RPMI7951 (cell line): ENCODE results near the gene TENM3. TPM values are rescaled to one million over a fixed set of nuclear protein-coding genes. Genes with fewer than 3 reads are reported as not detected.
A peak's percentile ranks its signal among the peaks of the same experiment; 100 is the strongest.

Experiments used
- DNase-seq: peaks from one replicate; pipeline ENCODE4 v3.0.0-alpha.2; 2012; ENCODE audit warnings: low read depth
- total RNA-seq: library from RNA; depleted of rRNA; stranded (reverse); fragments of >200 nt; shearing (Covaris generic); gene quantifications from 2 replicates; pipeline ENCODE4 v1.2.3, GENCODE V29; 2014

Gene TENM3
- total RNA-seq, 1 experiment from 2014 or later = 20.1 TPM

DNA sequence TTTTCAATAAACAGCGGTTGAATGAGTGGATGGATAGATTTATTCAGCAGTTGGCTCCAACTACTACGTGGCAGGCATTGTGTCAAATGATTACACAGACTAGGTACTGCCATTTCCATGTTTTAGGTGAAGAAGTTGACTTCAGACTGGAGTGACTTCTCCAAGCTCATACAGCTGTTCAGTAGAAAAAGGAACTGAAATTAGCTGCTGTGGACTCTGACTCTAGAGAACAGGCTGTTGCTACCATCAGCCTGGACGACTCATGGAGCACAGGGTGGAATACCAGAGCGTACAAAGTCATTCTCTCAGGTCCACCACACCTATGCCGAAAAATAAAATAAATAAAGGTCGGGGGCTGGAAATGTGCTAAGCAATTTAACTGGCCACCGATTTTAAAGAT, 45.3 kb downstream of the TENM3 start:
- no peak for DNase-seq

DNA sequence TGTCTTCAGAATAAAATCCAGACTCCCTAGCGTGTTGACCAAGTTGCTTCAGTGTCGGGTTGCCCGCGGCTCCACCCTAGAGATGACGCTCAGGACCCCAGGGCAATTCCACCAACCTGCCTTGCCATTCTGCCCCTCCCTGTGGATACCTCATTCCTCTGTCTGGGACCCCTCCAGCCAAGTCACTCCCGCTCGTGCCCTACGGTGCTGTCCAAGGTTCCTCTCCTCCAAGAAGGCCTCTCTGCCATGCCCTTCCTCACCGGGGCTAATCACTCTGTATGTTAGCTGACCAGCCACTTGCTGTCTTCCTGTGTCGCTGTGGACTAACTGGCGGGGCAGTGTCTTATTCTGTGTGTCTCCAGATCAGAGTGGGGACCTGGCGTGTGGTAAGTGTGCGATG, 46.6 kb downstream of the TENM3 start:
- no peak for DNase-seq

DNA sequence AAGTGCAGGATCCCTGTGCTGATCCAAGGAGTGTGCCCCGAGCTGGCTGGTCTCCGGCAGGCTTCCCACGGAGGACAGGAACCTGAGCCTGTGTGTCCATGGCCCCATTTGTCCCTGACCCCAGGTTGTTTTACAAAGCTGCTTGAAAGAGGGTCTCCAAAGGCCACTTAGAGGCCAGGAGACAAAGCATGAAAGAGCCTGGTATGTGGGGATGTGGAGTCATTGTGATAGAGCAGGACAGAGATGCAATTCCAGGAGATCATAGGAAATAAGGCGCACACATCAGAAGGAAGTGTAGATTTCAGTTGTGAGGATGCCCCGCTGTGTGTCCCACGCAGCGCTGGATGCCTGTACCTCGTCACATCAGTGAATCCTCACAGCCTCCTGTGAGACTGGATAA, 48.0 kb downstream of the TENM3 start:
- DNase-seq = no peak

DNA sequence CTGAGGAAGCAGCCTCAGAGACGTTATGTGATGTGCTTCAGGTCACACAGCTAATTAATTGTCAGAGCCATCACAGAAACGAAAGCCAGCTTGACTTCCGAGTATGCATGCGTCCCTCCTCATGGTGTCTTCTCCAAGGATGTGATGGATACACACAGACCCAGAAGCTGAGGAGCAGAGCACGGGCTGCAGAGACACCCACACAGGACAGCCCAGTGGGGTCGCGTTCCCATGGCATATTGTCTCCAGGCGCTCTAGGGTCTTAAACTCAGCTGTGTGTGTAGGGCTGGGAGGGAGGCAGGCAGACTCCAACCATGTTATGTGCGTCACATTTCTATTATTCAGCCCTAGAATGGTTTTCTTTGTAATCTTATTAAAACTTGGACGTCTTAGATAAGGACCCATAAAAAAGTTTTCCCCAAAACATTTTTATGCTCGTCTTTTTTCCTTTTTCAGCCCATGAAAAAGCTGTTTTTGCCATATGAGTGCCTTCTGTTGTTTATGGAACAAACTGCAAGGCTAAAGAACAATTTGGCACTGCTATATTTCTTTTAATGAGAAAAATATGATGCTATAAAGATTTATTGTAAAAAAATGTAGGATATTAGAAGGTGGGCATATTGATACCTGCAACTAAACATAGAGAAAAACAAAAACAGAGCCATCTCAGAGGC, 48.5 kb downstream of the TENM3 start:
- DNase-seq = no peak

DNA sequence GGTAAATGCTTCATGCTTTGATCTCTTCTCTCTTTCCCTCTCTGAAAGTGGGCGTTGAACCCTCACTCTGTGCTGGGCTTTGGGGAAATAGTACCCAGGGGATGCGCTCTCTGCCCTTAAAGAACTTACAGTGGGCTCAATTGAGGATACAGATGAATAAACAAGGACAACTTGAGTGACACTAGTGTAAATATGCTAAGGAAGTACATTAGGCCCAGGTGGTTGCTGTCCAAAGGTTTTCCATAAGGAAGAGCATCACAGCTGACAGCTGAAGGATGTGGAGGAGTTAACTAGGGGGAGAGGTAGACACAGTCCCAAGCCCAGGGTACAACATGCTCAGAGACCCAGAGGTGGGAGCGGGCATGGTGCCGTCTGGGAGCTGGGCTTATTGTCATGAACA, 49.4 kb downstream of the TENM3 start:
- no peak for DNase-seq

DNA sequence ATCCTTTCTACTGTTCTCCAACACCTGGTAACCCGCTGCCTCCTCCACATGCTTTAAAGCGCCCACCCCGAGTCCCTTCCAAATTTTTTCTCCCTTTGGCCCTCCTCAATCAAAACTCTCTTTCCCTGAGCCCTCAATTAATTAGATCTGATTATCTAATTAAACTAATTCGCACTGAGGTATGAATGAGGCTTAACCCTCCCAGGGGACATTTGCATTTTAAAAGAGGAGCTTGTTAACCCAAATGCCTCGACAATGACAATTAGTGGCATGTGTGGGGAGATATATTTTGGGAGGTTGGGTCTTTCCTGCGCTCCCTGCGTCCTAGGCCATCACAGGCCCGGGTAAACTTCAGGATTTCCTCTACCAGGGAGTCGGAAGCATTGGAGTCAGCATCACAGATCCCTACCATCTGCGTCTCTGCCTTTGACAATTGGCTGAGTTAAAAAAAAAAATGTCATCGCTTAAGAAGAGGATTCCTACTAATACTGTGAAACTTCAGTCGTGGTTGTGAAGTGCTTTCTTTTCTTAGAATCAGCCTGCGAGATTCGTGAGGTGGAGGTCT, 50.6 kb downstream of the TENM3 start:
- DNase-seq = no peak

DNA sequence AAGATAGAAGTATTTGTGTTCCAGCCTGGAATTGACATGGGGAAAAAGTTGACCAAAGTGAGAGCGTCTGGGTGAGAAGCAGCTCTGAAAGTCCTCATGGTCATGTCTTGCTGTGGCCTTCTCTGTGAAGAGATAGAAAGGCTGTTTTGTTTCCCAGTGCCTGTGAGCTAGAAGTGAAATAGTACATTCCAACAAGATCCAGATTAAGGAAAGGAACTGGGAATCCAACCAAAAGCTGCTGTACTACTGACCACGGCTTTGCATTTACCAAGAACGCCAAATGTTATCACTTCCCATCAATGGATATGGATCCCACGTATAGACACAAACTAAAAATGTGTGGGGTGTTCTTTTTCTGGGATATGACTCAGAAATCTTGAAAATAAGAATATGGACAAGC, 51.2 kb downstream of the TENM3 start:
- DNase-seq = peak; percentile 19

DNA sequence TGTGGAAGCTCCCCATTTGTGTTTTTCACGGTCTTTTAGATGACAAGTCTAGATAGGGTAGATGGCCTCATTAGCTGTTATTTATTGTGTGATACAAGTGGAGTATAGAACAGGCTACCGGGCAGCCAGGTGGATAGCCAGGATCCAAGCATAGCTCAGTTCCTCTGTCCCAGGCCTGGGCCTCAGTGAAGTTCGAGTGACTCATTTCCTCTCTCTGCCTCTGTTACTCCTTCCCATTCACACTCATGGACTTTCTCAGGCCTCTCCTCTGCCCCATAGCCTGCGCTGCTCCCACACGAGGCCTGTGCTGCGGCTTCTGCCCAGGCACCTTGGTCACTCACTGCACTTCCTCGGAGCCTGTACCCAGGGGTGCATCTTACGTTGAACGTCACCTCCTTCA, 54.5 kb downstream of the TENM3 start:
- DNase-seq = peak; percentile 77

DNA sequence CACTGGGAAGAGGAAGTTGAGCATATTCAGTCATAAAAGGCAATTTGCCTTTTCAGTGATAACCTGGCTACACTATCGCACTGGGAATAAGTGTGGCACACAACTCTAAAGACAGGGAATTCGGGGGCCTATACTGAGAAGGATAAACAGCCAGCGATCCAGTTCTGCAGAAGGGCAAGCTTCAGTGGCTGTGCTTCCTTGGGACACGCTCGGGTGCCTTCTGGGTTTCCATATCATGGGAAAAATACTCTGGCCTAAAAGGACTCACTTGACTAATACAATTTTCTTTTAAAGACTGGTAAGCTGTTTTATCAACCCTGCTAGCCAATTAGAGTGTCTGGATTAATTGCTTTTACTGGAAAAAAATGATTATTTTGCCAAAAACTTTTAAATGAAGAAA, 58.5 kb downstream of the TENM3 start:
- no peak for DNase-seq

DNA sequence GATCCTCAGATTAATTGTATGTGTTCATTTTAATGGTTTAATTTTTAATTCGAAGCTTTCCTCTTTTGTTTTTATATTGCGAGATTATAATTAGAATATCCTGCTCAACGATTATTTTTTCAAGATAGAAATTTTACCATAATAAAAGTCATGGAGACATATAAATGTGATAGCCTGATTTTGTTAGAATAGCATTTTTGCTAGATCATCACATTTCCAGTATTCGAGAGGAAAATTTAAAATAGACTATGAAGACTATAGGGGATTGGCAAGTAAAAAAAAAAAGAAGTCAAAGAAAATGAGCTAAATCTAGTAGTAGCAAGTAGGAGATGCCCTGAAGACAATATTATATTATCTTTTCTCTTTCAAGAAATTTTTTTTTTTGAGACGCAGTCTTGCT, 60.6 kb downstream of the TENM3 start:
- no peak for DNase-seq

DNA sequence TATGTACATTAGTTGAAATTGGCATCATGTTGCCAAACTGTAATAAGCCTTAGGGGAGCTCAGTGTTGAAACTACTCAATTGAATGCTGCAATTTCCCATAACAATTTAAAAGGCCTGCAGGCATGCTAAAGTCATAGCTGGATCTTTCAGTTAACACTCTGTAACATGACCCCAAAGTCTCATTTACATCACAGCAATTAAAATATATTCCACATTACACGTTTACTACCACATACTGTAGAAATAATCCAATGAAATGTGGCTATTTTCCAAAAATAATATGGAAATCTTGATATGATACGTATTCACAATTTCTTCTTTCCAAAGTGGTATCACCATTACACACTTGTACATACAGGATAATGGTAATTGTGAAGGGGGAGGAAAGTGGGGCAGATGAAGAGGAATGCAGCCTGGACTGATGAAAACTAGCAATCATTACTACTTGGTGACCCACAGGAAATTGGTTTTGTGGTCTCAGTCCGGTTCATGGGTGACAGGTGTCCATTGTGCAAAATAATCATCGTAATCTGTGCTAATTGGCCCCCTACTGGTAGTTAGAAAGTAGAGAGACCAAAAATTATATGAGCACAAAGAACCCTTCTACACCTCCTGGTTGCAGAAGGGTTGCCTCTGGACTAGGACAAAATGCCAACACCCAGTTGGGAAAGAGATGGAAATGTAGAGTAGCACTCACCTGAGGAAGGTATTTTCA, 63.7 kb downstream of the TENM3 start:
- DNase-seq = peak; percentile 44

DNA sequence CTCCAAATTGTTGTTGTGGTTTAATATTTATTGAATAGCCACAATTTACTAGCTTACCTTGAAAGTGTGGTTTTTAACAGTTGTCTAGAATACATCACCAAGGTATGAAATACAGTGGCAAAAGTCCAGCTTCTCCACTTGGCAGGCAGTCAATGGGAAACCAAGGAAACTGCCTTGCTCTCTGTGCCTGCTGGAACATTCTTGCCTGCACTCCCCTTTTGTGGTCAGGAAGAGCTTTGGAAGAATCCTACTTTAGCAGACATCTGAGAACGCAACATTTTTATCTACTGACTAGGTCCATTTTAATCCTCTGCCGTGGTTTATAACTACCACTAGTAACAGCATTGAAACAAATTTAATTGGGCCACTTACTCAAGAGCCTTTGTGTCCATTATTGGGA, 64.5 kb downstream of the TENM3 start:
- DNase-seq = peak; percentile 95

DNA sequence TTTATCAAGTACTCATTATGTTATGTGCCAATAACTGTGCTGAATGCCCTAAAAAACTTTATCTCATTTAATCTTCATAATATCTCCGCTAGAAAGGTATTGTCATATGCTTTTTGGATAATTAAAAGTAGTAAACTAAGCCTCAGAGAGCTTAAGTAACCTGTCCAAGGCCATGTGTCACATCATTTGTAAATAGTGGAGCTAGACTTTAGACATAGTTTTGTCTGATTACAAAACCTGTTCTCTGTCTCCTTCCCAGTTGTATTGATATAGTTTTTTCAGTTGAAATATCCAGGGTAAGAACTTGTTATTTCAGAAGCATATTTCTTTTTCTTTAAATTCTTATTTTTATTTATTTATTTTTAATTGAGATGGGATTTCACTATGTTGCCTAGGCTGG, 66.7 kb downstream of the TENM3 start:
- DNase-seq = no peak

DNA sequence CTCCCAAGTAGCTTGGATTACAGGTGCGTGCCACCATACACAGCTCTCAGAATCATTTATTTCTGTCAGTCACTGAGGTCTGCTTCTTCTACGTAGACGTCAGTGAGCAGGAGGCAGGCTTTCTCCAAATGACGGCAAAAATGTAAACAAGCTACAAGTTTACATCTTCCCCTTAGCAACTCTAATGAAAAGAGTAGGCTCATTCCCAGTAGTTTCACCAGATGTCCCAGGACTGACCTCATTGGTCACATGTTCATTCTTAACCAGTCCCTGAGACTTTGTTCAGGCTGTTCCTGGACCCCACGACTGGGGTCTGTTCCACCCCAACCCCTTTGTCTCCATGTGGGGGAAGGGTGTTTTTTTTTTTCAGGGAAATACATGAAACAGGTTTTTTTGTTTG, 67.1 kb downstream of the TENM3 start:
- DNase-seq = peak; percentile 25

DNA sequence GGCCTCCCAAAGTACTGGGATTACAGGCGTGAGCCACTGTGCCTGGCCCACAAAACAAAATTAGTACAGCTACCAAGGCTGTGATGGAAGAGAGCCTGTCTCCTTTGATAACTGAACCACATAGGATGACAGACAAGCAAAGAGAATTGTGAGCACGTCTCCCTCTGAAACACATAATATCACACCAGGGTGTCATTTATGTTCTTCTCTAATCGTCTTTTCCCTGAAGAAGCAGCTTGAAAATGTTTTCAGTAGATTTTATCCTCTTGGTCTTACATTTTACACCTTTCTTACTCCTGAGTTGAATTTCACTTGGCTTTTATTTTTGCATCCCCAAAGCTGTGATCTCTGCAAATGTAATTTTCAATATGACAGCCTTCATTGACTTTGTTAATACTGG, 67.8 kb downstream of the TENM3 start:
- DNase-seq = no peak

DNA sequence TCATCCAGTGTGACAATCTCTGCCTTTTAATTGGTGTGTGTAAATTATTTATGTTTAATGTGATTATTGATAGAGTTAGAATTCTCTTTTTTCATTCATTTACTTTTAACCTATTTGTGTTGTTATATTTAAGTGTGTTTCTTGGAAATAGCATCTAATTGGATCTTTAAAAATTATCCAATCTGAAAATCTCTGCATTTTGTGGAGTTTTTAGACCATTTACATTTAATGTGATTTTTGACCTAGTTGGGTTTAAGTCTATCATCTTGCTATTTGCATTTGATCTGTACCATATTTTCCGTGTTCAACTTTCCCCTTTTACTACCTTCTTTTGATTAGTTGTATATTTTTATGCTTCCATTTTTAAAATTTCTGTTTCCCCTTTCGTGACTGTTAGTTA, 71.3 kb downstream of the TENM3 start:
- no peak for DNase-seq

DNA sequence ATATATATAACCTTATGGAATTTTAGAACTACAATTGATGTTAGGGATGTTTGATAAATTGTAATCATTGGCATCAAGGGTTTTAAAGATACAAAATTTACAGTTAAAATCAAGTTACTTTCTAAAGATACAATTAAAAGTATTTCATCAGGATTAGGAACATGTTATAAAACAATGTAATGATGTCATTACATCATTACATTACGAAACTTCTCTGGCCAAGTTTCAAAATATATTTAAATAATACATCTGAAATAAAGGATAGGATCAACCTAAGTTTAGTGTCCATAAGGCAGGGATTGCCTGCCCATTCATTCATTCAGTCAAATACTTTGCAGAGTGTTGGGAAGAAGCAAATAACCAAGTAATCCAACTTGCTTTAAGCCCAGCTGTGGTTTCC, 75.1 kb downstream of the TENM3 start:
- no peak for DNase-seq

DNA sequence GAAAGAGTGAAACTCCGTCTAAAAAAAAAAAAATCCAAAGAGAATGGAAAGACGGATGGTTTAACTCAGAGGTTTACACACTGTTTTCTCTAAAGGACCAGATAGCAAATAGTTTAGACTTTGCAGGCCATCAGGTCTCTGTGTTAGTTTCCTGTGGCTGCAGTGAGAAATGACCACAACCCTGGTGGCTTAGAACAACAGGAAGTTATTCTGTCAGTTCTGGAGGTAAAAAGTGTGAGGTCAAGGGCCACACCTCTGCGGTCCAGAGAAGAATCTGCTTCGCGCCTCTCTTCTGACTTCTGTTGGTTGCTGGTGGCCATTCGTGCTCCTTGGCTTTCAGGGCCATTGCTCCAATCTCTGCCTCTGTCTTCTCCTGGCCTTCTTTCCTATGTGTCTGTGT, 76.9 kb downstream of the TENM3 start:
- no peak for DNase-seq

DNA sequence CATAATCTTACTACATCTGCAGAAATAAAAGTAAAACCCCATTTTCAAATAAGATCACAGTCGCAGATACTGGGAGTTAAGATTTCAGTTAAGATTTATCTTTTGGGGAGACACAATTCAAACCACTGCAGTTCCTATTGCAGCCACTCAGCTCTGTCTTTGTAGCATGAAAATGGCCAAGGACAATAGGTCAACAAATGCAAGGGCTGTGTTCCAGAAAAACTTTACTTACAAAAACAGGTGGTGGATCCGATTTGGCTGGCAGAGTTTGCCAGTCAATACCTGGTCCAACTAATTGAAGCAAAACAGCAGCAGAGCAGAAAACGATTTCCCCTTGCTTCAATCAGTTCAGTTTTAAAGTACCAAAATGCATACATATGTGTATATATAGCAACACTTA, 77.4 kb downstream of the TENM3 start:
- DNase-seq = no peak

DNA sequence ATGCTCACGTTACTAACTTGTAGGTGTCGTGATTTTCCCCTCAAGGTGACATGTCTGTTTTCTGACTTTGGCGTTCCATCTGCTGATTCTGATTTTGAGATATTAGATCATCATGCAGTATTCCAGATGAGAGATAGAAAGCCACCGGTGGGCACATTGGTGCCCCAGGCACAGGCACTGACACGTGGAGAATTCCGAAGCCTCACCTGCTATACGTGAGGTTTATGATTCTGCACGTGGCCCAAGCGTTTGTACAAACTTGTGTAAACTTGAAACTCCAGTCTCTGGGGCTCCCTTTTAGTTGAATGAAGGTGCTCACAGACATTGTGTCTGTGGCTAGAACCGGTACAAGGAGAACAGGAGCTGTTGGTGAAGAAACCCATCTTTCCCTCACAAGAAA, 81.1 kb downstream of the TENM3 start:
- no peak for DNase-seq

DNA sequence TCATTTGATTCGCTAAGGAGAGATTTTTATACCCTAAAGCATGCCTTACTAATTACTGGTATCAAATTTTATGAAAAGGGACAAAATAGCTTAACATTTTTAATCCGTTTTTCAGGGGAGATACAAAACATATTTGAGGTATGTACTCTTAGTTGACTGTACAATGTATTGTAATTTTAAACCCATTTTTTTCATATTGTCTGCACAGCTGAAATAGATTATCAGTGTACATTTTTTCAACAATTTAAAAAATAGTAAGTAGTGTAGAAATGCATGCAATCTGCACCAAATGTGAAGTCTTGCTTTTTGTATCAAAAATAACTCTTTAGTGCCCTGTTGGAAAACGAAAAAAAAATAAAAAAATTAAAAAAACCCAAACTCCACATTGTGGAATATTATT, 82.2 kb downstream of the TENM3 start:
- DNase-seq = no peak

DNA sequence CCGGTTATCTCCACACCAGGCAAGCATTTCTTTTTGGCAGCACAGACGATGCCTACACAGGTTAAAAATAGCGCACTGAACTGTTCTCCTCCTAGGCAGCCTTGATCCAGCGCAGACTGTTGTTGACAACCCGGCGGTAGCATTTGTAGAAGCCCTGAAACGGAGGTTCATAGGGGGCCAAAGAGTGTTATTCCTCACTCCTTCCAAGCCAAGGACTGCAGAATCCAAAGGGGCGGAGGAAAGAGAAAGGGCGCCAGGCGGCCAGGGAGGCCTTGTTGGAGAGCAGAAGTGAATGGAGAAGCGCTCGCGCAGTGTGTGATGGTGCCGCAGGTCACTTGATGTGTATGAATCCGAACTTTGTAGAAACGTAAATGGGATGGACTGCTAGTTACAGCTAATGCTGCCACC, 82.7 kb downstream of the TENM3 start:
- no peak for DNase-seq

DNA sequence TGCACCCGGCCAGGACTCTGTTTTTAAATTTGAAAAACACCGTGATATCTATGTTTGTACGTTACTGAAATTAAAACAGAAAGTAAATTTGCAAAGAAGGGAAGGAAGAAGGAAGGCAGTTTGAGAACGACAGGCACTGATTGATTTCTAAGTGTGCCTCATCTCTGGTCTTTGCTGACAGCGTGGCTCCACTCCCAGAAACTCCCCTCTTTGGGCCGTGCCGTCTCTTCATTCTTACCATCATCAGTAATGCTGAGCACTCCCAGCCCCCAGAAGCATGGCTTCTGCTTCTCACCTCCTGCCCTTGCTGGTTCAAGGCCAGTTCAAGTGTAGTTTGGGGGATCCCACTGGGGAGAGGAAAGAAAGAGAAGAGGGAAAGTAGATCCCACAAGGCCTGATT, 85.3 kb downstream of the TENM3 start:
- no peak for DNase-seq

DNA sequence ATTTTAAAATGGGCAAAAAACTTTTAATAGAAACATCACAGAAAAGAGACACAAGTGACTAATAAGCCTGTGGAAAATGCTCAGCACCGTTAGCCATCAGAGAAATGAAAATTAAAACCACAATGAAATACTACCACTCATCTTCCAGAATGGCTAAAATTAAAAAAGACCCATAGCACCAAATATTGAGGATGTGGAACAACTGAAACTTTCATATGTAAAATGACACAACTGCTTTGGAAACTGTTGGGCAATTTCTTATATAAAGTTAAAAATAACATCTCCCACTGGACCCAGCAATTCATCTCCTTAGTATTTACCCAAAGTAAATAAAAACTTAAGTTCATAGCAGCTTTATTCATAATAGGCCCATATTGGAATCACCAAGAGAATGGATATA, 94.2 kb downstream of the TENM3 start:
- no peak for DNase-seq
